ENCODE data around the gene JAKMIP1. TPM values are rescaled to one million over a fixed set of nuclear protein-coding genes. Genes with fewer than 3 reads are reported as not detected.

The JAKMIP1 gene
- total RNA-seq, 1 donor from 2014 or later = 0.64 TPM

GRCh38 chr4:6172093-6172926 lies 28.0 kb downstream of the JAKMIP1 start:
- TF ChIP-seq CTCF (IDR thresholded peaks at IDR 0.05) = no peak
- H3K27me3 ChIP-seq = no peaks in the 10 kb centered on the region
- no peaks in the 10 kb centered on the region for H3K4me1 ChIP-seq
- H3K4me3 ChIP-seq = no peak overlapping the region
- H3K36me3 ChIP-seq = no peaks in the 10 kb centered on the region
- DNase-seq (no peak), ATAC-seq (no peak)
- no peaks in the 10 kb centered on the region for H3K9me3 ChIP-seq
- intact Hi-C loops (cut with DNase I) = no loop called here
- H3K27ac ChIP-seq = no peak overlapping the region

GRCh38 chr4:6169239-6169638 lies 31.1 kb downstream of the JAKMIP1 start:
- intact Hi-C loops (cut with DNase I) = no loop called here
- Histone ChIP-seq H3K4me1 (no peaks in the 10 kb centered on the region), H3K36me3 (no peaks in the 10 kb centered on the region), H3K4me3 (no peak overlapping the region), H3K27ac (no peak overlapping the region), H3K9me3 (no peaks in the 10 kb centered on the region), H3K27me3 (no peaks in the 10 kb centered on the region)
- TF ChIP-seq CTCF (IDR thresholded peaks at IDR 0.05) = no peak
- ATAC-seq = no peak
- no peak for DNase-seq

- Histone ChIP-seq H3K4me1 (no peaks in the 10 kb centered on the region), H3K9me3 (no peaks in the 10 kb centered on the region), H3K27ac (no peak overlapping the region), H3K27me3 (no peaks in the 10 kb centered on the region), H3K4me3 (no peak overlapping the region), H3K36me3 (no peaks in the 10 kb centered on the region)
- DNase-seq (no peak), ATAC-seq (no peak)
- intact Hi-C loops (cut with DNase I) = no loop called here
- no peak for TF ChIP-seq CTCF (IDR thresholded peaks at IDR 0.05)
Observed at GRCh38 chr4:6165766-6166165, 34.6 kb downstream of the JAKMIP1 start.

GRCh38 chr4:6162885-6163284 lies 37.5 kb downstream of the JAKMIP1 start:
- Histone ChIP-seq H3K27me3 (no peaks in the 10 kb centered on the region), H3K4me3 (no peak overlapping the region), H3K4me1 (no peaks in the 10 kb centered on the region), H3K9me3 (no peaks in the 10 kb centered on the region), H3K27ac (no peak overlapping the region), H3K36me3 (no peaks in the 10 kb centered on the region)
- TF ChIP-seq CTCF (IDR thresholded peaks at IDR 0.05) = no peak
- DNase-seq (no peak), ATAC-seq (no peak)
- intact Hi-C loops (cut with DNase I) = no loop called here

- Histone ChIP-seq H3K9me3 (no peaks in the 10 kb centered on the region), H3K4me1 (no peaks in the 10 kb centered on the region), H3K27me3 (no peaks in the 10 kb centered on the region), H3K27ac (no peak overlapping the region), H3K36me3 (no peaks in the 10 kb centered on the region), H3K4me3 (no peak overlapping the region)
- intact Hi-C loops (cut with DNase I) = no loop called here
- no peak for TF ChIP-seq CTCF (IDR thresholded peaks at IDR 0.05)
- no peak for DNase-seq
- no peak for ATAC-seq
Observed at GRCh38 chr4:6161921-6162464, 38.4 kb downstream of the JAKMIP1 start.
